ENCODE results near the gene PTPRD. TPM values are rescaled to one million over a fixed set of nuclear protein-coding genes. Genes with fewer than 3 reads are reported as not detected.

Gene PTPRD
- total RNA-seq, 1 experiment from 2014 or later = not detected

DNA sequence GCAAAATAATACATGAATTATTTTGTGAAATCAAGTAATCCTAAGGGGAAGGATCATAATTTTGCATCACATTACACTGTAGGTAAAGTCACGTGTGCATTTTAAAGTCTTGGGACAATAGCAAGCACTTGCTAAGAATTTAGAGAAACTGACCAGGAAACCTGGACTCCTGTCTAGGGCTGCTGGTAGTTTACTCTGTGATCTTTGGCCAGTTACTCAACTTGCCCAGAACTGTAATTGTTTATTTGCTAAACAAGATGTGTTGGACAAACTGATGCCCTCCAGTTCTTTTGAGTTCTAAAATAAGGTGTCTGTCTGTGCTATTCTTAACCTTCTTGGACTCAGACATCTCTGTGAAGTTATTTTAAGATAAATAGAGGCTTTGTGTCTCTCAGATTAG is 2218.5 kb downstream of the PTPRD start:
- POLR2A ChIA-PET = no interaction called here
- H3K9me3 ChIP-seq (ENCODE audit: control insufficient read depth, insufficient read depth, low read depth, low read length) = no peaks in the 10 kb centered on the region
- intact Hi-C loops (cut with micrococcal nuclease; ENCODE audit: unreplicated experiment) (no loop called here), in situ Hi-C loops (cut with HindIII; ENCODE audit: low pct_unique_long_range_greater_than_20kb, low sequenced_read_pairs) (no loop called here)
- DNase-seq (ENCODE audit: low read depth, low spot score) (no peak), ATAC-seq (no peak)
- no peaks in the 10 kb centered on the region for H3K27me3 ChIP-seq (ENCODE audit: control insufficient read depth, insufficient read depth, low read length)
- no peaks in the 10 kb centered on the region for H3K4me1 ChIP-seq (ENCODE audit: control insufficient read depth, insufficient read depth, low read length)
- no peak overlapping the region for H3K27ac ChIP-seq (ENCODE audit: low read length)
- CTCF ChIA-PET = no interaction called here
- TF ChIP-seq, protein P1, sequence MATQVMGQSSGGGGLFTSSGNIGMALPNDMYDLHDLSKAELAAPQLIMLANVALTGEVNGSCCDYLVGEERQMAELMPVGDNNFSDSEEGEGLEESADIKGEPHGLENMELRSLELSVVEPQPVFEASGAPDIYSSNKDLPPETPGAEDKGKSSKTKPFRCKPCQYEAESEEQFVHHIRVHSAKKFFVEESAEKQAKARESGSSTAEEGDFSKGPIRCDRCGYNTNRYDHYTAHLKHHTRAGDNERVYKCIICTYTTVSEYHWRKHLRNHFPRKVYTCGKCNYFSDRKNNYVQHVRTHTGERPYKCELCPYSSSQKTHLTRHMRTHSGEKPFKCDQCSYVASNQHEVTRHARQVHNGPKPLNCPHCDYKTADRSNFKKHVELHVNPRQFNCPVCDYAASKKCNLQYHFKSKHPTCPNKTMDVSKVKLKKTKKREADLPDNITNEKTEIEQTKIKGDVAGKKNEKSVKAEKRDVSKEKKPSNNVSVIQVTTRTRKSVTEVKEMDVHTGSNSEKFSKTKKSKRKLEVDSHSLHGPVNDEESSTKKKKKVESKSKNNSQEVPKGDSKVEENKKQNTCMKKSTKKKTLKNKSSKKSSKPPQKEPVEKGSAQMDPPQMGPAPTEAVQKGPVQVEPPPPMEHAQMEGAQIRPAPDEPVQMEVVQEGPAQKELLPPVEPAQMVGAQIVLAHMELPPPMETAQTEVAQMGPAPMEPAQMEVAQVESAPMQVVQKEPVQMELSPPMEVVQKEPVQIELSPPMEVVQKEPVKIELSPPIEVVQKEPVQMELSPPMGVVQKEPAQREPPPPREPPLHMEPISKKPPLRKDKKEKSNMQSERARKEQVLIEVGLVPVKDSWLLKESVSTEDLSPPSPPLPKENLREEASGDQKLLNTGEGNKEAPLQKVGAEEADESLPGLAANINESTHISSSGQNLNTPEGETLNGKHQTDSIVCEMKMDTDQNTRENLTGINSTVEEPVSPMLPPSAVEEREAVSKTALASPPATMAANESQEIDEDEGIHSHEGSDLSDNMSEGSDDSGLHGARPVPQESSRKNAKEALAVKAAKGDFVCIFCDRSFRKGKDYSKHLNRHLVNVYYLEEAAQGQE (IDR thresholded peaks at IDR 0.05; ENCODE audit: insufficient read depth in 1 of 2, low read depth in 2 of 2, low read length in 1 of 2) = no peak
- TF ChIP-seq SIN3A (IDR thresholded peaks at IDR 0.05; ENCODE audit: borderline replicate concordance, insufficient read depth, low read depth, low read length) (no peak), POLR2AphosphoS5 (IDR thresholded peaks at IDR 0.05; ENCODE audit: low read depth, low read length) (no peak), TCF7L2 (IDR thresholded peaks at IDR 0.05; ENCODE audit: low read depth, low read length) (no peak)
- TF ChIP-seq, protein P2, sequence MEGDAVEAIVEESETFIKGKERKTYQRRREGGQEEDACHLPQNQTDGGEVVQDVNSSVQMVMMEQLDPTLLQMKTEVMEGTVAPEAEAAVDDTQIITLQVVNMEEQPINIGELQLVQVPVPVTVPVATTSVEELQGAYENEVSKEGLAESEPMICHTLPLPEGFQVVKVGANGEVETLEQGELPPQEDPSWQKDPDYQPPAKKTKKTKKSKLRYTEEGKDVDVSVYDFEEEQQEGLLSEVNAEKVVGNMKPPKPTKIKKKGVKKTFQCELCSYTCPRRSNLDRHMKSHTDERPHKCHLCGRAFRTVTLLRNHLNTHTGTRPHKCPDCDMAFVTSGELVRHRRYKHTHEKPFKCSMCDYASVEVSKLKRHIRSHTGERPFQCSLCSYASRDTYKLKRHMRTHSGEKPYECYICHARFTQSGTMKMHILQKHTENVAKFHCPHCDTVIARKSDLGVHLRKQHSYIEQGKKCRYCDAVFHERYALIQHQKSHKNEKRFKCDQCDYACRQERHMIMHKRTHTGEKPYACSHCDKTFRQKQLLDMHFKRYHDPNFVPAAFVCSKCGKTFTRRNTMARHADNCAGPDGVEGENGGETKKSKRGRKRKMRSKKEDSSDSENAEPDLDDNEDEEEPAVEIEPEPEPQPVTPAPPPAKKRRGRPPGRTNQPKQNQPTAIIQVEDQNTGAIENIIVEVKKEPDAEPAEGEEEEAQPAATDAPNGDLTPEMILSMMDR (IDR thresholded peaks at IDR 0.05) = no peak
- no TSS peak for BruUV-seq (replicated peaks)
- no peak overlapping the region for H3K4me3 ChIP-seq (ENCODE audit: low read depth in 2 of 2, low read length in 2 of 2)
- H3K36me3 ChIP-seq (ENCODE audit: control insufficient read depth, insufficient read depth, low read length) = no peaks in the 10 kb centered on the region

DNA sequence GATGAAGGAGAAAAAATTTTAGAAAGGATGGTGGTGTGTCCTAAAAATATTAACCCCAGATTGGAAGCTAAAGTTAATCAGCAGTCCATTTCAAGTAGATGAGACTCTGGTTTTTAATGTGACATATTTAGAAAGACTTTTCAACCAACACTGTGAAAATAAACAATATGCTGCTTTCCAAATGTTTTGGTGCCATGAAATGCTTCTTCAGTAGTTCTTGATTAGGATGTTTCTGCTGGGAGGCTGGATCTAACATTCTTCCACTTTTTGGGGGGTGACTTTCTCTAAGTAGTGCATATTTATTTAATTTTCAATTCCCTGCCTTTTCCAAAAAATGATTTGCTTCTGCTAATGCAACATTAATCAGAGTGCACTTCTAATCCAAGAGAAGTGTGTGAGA is 2219.9 kb downstream of the PTPRD start:
- intact Hi-C loops (cut with micrococcal nuclease; ENCODE audit: unreplicated experiment) = no loop called here
- BruUV-seq (replicated peaks) = no TSS peak
- ATAC-seq = no peak

More for the DNA sequence above, 2219.9 kb downstream of the PTPRD start:
- Histone ChIP-seq H3K4me3 (ENCODE audit: low read depth in 2 of 2, low read length in 2 of 2) (no peak overlapping the region), H3K4me1 (ENCODE audit: control insufficient read depth, insufficient read depth, low read length) (no peaks in the 10 kb centered on the region), H3K9me3 (ENCODE audit: control insufficient read depth, insufficient read depth, low read depth, low read length) (no peaks in the 10 kb centered on the region), H3K27ac (ENCODE audit: low read length) (no peak overlapping the region), H3K27me3 (ENCODE audit: control insufficient read depth, insufficient read depth, low read length) (no peaks in the 10 kb centered on the region), H3K36me3 (ENCODE audit: control insufficient read depth, insufficient read depth, low read length) (no peaks in the 10 kb centered on the region)
- TF ChIP-seq, protein P2 (IDR thresholded peaks at IDR 0.05) = no peak
- TF ChIP-seq, protein P1 (IDR thresholded peaks at IDR 0.05; ENCODE audit: insufficient read depth in 1 of 2, low read depth in 2 of 2, low read length in 1 of 2) = no peak
- TF ChIP-seq TCF7L2 (IDR thresholded peaks at IDR 0.05; ENCODE audit: low read depth, low read length) (no peak), SIN3A (IDR thresholded peaks at IDR 0.05; ENCODE audit: borderline replicate concordance, insufficient read depth, low read depth, low read length) (no peak), POLR2AphosphoS5 (IDR thresholded peaks at IDR 0.05; ENCODE audit: low read depth, low read length) (no peak)
- POLR2A ChIA-PET = no interaction called here
- no peak for DNase-seq (ENCODE audit: low read depth, low spot score)
- in situ Hi-C loops (cut with HindIII; ENCODE audit: low pct_unique_long_range_greater_than_20kb, low sequenced_read_pairs) = no loop called here
- CTCF ChIA-PET = no interaction called here
